Endothelial cell of umbilical vein (primary cell): ENCODE measurements around the gene TRIM46. TPM values are rescaled to one million over a fixed set of nuclear protein-coding genes. Genes with fewer than 3 reads are reported as not detected.

Source experiments
- BruUV-seq: library from RNA; stranded (reverse); fragments of 400-500 nt; replicated peaks from 2 replicates; lab custom pipeline; 2021; lab: Mats Ljungman, UMichigan
- CTCF ChIA-PET: fragments of 300-600, 350-600 bp; sonication (Branson Sonifier 250); formaldehyde crosslinking; loops from one replicate; lab custom pipeline; 2021; ENCODE audit warnings: antibody characterized with exemption, inconsistent platforms; lab: Charles Lee
- POLR2A ChIA-PET: fragments of 300-600, 350-600 bp; sonication (Branson Sonifier 250); formaldehyde crosslinking; loops from one replicate; lab custom pipeline; 2021; ENCODE audit warnings: antibody characterized with exemption, inconsistent platforms; lab: Charles Lee
- DNase-seq: peaks from one replicate; pipeline ENCODE4 v3.0.0-alpha.2; 2011; ENCODE audit warnings: low read depth, low spot score
- FAIRE-seq: peaks from 2 replicates; lab custom pipeline; 2011; peaks lifted over from hg19 to GRCh38; lab: Jason Lieb, UNC
- H2AFZ ChIP-seq: 2 replicates; pipeline ENCODE4 v1.6.0; 2012; ENCODE audit warnings: low read depth, low read length, control low read depth, inconsistent platforms
- H3K27ac ChIP-seq: 2 replicates; pipeline ENCODE4 v1.5.1; 2011; ENCODE audit warnings: low read depth, mild to moderate bottlenecking, control low read depth, low read length, moderate library complexity; ENCODE audit not compliant: insufficient read depth
- H3K27me3 ChIP-seq, 2 experiments: 2 replicates each; pipeline versions ENCODE4 v1.6.0 to v1.6.1; 2011; ENCODE audit warnings: low read length in 2 of 2, mixed read lengths in 1 of 2; ENCODE audit not compliant: control insufficient read depth in 2 of 2, insufficient read depth in 2 of 2
- H3K36me3 ChIP-seq, 2 experiments: 2 replicates in 1 of 2; 3 replicates in 1 of 2; pipeline ENCODE4 v1.5.1; 2011; ENCODE audit warnings: low read length in 2 of 2, mild to moderate bottlenecking in 1 of 2, moderate library complexity in 1 of 2; ENCODE audit not compliant: control insufficient read depth in 2 of 2, insufficient read depth in 2 of 2; ENCODE audit errors: extremely low read depth in 1 of 2
- H3K4me1 ChIP-seq: 3 replicates; pipeline ENCODE4 v1.5.1; 2011; ENCODE audit warnings: mild to moderate bottlenecking, low read length; ENCODE audit not compliant: control insufficient read depth, insufficient read depth; ENCODE audit errors: extremely low read depth
- H3K4me2 ChIP-seq: 2 replicates; pipeline ENCODE4 v1.6.1; 2011; ENCODE audit warnings: low read length, control low read depth, mixed read lengths; ENCODE audit not compliant: insufficient read depth
- H3K4me3 ChIP-seq, 3 experiments: fragments of 200-600 bp in 1 of 3; sonication (generic), shearing (Covaris generic) in 1 of 3; replicated peaks in 1 of 3; 2 replicates each; pipeline ENCODE4 v1.5.1; 2011 to 2016; ENCODE audit warnings: control low read depth in 3 of 3, low read length in 3 of 3, mild to moderate bottlenecking in 2 of 3, inconsistent platforms in 1 of 3, low read depth in 1 of 3, moderate library complexity in 1 of 3; ENCODE audit not compliant: insufficient read depth in 1 of 3
- H3K79me2 ChIP-seq: 2 replicates; pipeline ENCODE4 v1.6.0; 2012; ENCODE audit warnings: low read length, inconsistent platforms; ENCODE audit not compliant: control insufficient read depth, insufficient read depth
- H3K9ac ChIP-seq: replicated peaks from 2 replicates; pipeline ENCODE3; 2011; ENCODE audit warnings: low read length, control low read depth; ENCODE audit not compliant: insufficient read depth; ENCODE audit errors: extremely low read depth
- H3K9me1 ChIP-seq: replicated peaks from 3 replicates; pipeline ENCODE4 v1.6.0; 2011; ENCODE audit warnings: mild to moderate bottlenecking, low read length; ENCODE audit not compliant: control insufficient read depth, insufficient read depth; ENCODE audit errors: extremely low read depth
- H3K9me3 ChIP-seq: replicated peaks from 2 replicates; pipeline ENCODE4 v1.5.1; 2012; ENCODE audit warnings: low read length, inconsistent platforms; ENCODE audit not compliant: control insufficient read depth, insufficient read depth
- H4K20me1 ChIP-seq: replicated peaks from 2 replicates; pipeline ENCODE3; 2011; ENCODE audit warnings: mild to moderate bottlenecking, low read length; ENCODE audit not compliant: control insufficient read depth, insufficient read depth; ENCODE audit errors: extremely low read depth
- GATA2 ChIP-seq: IDR thresholded peaks from 2 replicates; pipeline ENCODE4 v1.7.0; 2011; ENCODE audit warnings: low read depth, mild to moderate bottlenecking, moderate library complexity, mixed read lengths, low read length; ENCODE audit not compliant: insufficient read length, insufficient read depth
- JUN ChIP-seq: IDR thresholded peaks from 2 replicates; pipeline ENCODE4 v1.6.1; 2011; ENCODE audit warnings: borderline replicate concordance, low read depth; ENCODE audit not compliant: insufficient read length, insufficient read depth
- POLR2A ChIP-seq: IDR thresholded peaks from 2 replicates; pipeline ENCODE4 v1.6.1; 2012; ENCODE audit warnings: low read depth, mild to moderate bottlenecking, control low read depth, low read length
- POLR2AphosphoS5 ChIP-seq: IDR thresholded peaks from 2 replicates; pipeline ENCODE4 v1.6.1; 2012; ENCODE audit warnings: low read depth, mild to moderate bottlenecking, control low read depth, low read length, moderate library complexity; ENCODE audit not compliant: insufficient read depth
- dilution Hi-C: fragments of 300-500 bp; cut with MboI; formaldehyde crosslinking; loops from one replicate; pipeline ENCODE4 v1.15.0; 2019; ENCODE audit warnings: low sequenced_read_pairs; ENCODE audit not compliant: extremely low pct_ligation_motif_present
- intact Hi-C: fragments of 100-400 bp; cut with micrococcal nuclease; formaldehyde crosslinking; loops from one replicate; pipeline ENCODE4 v1.10.0; 2022
- polyA plus RNA-seq, 4 experiments: library from polyadenylated mRNA; depleted of rRNA in 3 of 4; stranded (reverse) in 3 of 4; unstranded in 1 of 4; fragments of >200 nt; gene quantifications; 2 replicates each; pipeline versions ENCODE4 v1.2.1 to v1.2.3, GENCODE V29; 2011 to 2012; ENCODE audit warnings: missing spikeins in 1 of 4
- total RNA-seq: library from RNA; stranded (reverse); gene quantifications from 2 replicates; pipeline ENCODE4 v1.2.3, GENCODE V29; 2021
- TF ChIP-seq, protein P1 (sequence below), 2 donors: IDR thresholded peaks; 1 replicate in 1 of 2; 2 replicates in 1 of 2; pipeline ENCODE4 v1.5.1; 2011; ENCODE audit warnings: low read length in 2 of 2, mild to moderate bottlenecking in 2 of 2, moderate library complexity in 2 of 2, control low read depth in 1 of 2, inconsistent platforms in 1 of 2, low read depth in 1 of 2; ENCODE audit not compliant: insufficient read depth in 1 of 2; ENCODE audit errors: extremely low read depth in 1 of 2
- TF ChIP-seq, protein P2 (sequence below): IDR thresholded peaks from 2 replicates; pipeline ENCODE4 v1.6.1; 2011; ENCODE audit not compliant: insufficient read depth, insufficient read length

Gene TRIM46
- total and polyA plus RNA-seq, 2 donors (not counting 3 experiments of a cell fraction or from before 2014, with no cell fraction given): 9.5 to 10.0 TPM

- intact Hi-C loops (loop anchor here (1.0 to 2.0 kb wide), 2 partner anchors 17 to 50 kb away; no protein-coding TSS in a partner anchor), dilution Hi-C loops (no loop called here)
- Histone ChIP-seq H3K4me3 (no peak overlapping the region), H3K36me3 (peaks cover 4 to 23% of the 10 kb centered on the region in 2 experiments), H3K79me2 (peaks cover 16% of the 10 kb centered on the region), H3K9me1 (no peaks in the 10 kb centered on the region), H3K4me2 (no peak overlapping the region), H3K9ac (no peak overlapping the region), H4K20me1 (no peaks in the 10 kb centered on the region), H3K4me1 (peaks cover 11% of the 10 kb centered on the region), H3K27me3 (no peaks in the 10 kb centered on the region), H3K27ac (no peak overlapping the region), H2AFZ (no peak overlapping the region), H3K9me3 (no peaks in the 10 kb centered on the region)
- ChIA-PET POLR2A (no interaction called here), CTCF (interaction anchor here (1.6 to 3.9 kb wide), 6 partner anchors 17 to 473 kb away, joined by 5 to 88 read pairs (median 10); partner anchors contain the start of gene THBS3)
- no TSS peak for BruUV-seq
- DNase-seq (no peak), FAIRE-seq (no peak)
- TF ChIP-seq, protein P1, sequence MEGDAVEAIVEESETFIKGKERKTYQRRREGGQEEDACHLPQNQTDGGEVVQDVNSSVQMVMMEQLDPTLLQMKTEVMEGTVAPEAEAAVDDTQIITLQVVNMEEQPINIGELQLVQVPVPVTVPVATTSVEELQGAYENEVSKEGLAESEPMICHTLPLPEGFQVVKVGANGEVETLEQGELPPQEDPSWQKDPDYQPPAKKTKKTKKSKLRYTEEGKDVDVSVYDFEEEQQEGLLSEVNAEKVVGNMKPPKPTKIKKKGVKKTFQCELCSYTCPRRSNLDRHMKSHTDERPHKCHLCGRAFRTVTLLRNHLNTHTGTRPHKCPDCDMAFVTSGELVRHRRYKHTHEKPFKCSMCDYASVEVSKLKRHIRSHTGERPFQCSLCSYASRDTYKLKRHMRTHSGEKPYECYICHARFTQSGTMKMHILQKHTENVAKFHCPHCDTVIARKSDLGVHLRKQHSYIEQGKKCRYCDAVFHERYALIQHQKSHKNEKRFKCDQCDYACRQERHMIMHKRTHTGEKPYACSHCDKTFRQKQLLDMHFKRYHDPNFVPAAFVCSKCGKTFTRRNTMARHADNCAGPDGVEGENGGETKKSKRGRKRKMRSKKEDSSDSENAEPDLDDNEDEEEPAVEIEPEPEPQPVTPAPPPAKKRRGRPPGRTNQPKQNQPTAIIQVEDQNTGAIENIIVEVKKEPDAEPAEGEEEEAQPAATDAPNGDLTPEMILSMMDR (IDR thresholded peaks at IDR 0.05; ENCODE audit: extremely low read depth in 1 of 2, insufficient read depth in 1 of 2, low read depth in 1 of 2, low read length in 2 of 2): peak in 1 of 2 donors; percentile 21
- TF ChIP-seq POLR2AphosphoS5: no peak
Measured at GRCh38 chr1:155175927-155176371, 2.3 kb downstream of the TRIM46 start.

- peaks cover 13% of the 10 kb centered on the region for H3K79me2 ChIP-seq
- dilution Hi-C loops (no loop called here), intact Hi-C loops (loop anchor here (1.0 to 2.0 kb wide), 2 partner anchors 16 to 50 kb away; no protein-coding TSS in a partner anchor)
- H3K4me3 ChIP-seq: no peak overlapping the region
- H2AFZ ChIP-seq: no peak overlapping the region
- TF ChIP-seq JUN (no peak), GATA2 (no peak), POLR2A (no peak)
- TF ChIP-seq, protein P2, sequence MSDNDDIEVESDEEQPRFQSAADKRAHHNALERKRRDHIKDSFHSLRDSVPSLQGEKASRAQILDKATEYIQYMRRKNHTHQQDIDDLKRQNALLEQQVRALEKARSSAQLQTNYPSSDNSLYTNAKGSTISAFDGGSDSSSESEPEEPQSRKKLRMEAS: no peak
- TF ChIP-seq, protein P1 (IDR thresholded peaks at IDR 0.05; ENCODE audit: extremely low read depth in 1 of 2, insufficient read depth in 1 of 2, low read depth in 1 of 2, low read length in 2 of 2): peak; percentile 90 to 91
- ChIA-PET CTCF (interaction anchor here (1.0 to 3.9 kb wide), 7 partner anchors 16 to 85 kb away, joined by 3 to 88 read pairs (median 10); no protein-coding TSS in a partner anchor), POLR2A (no interaction called here)
- no peaks in the 10 kb centered on the region for H3K9me3 ChIP-seq
- no peaks in the 10 kb centered on the region for H3K9me1 ChIP-seq
- H3K9ac ChIP-seq: no peak overlapping the region
- FAIRE-seq (peak; percentile 99), DNase-seq (peak; percentile 65)
- H3K4me2 ChIP-seq: no peak overlapping the region
- H3K27me3 ChIP-seq: no peaks in the 10 kb centered on the region
- no peak overlapping the region for H3K27ac ChIP-seq
- BruUV-seq: no TSS peak
- peaks cover 4 to 23% of the 10 kb centered on the region in 2 experiments for H3K36me3 ChIP-seq
- H3K4me1 ChIP-seq: peaks cover 11% of the 10 kb centered on the region
- no peaks in the 10 kb centered on the region for H4K20me1 ChIP-seq
Measured at GRCh38 chr1:155176544-155177071, 3.0 kb downstream of the TRIM46 start.
